NCI-H2081 treated with DMSO at 0.1 percent for 48 hours (cell line): ENCODE measurements around the gene CAPS.
"Not testable (repeated sequence)": the region's sequence is repeated elsewhere in the genome, so short reads cannot be mapped to it uniquely, and the experiment has no call there.

Source experiments
- DNase-seq: peaks from one replicate; lab custom pipeline; 2025; lab: John Stamatoyannopoulos, UW

CAPS gene

GRCh38 chr19:5913739-5914357 lies at the start of gene CAPS:
TSS of gene CAPS (plus strand) at chr19:5914254. CDS start at chr19:5914407, 153 bp downstream.
- no peak for DNase-seq

- no peak for DNase-seq
Observed at GRCh38 chr19:5864725-5865486, 49.1 kb upstream of the CAPS start.

DNA sequence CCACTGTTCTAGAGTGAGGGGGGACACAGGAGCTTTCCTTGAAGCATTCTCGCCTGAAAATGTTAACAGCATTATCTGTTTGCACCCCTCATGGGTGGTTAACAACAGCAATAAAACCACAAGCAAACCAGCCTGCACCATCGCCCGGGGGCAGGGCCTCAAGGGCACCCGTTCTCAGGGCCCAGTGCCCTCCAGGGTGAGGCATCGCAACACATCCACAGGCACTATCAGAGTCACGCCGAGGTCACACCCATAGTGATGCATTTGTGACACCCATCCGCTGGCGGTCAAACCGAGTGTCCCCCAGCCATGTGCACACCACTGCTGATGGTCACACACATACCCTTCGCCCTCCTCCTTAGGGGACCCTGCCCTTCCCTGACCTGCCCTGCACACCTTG lies 48.3 kb upstream of the CAPS start:
- no peak for DNase-seq

- DNase-seq, result no peak
Observed at GRCh38 chr19:5867201-5868136, 46.6 kb upstream of the CAPS start.

GRCh38 chr19:5870986-5871394 lies 43.1 kb upstream of the CAPS start:
- DNase-seq, result no peak

GRCh38 chr19:5873617-5874199 lies 40.3 kb upstream of the CAPS start:
- no peak for DNase-seq

DNA sequence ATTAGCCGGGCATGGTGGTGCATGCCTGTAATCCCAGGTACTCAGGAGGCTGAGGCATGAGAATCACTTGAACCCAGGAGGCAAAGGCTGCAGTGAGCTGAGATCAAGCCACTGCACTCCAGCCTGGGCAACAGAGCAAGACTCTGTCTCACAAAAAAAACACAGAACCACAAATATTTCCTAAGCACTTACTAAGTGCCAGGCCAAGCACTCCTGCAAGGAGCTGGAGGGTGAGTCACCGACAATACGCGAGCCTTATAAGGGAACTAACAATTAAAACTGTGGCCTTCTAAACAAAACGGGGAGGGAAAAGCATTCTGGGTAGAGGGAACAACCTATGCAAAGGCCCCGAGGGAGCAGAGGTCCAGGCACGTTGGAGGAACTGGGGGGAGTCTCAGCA lies 39.6 kb upstream of the CAPS start:
- DNase-seq, result not testable (repeated sequence)

- no peak for DNase-seq
Observed at GRCh38 chr19:5877427-5877826, 36.6 kb upstream of the CAPS start.

- no peak for DNase-seq
Observed at GRCh38 chr19:5877882-5878281, 36.2 kb upstream of the CAPS start.

GRCh38 chr19:5880196-5880595 lies 33.9 kb upstream of the CAPS start:
- DNase-seq, result no peak

DNA sequence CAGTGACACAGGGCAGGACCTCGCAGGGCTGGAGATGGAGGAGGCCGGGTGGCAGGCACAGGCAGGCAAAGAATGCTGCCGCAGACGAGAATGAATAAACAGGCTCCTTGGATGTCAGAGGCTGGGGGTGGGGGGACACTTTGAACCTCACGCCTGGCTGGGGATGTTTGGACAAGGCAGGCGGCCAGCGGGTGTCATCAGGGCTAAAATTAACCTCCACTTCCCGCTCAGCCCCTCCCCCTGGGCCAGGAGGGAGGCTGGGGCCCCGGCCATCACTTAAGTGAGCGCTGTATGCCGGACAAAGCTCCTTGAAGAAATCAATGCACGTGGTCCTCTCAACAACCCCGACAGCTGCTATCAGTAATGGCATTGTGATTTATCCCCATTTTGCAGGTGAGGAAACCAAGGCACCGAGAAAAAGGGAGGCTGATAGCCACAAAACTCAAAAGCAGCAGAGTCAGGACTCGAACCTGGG lies 33.4 kb upstream of the CAPS start:
- DNase-seq, result no peak

GRCh38 chr19:5881543-5882299 lies 32.3 kb upstream of the CAPS start:
- DNase-seq, result no peak

DNA sequence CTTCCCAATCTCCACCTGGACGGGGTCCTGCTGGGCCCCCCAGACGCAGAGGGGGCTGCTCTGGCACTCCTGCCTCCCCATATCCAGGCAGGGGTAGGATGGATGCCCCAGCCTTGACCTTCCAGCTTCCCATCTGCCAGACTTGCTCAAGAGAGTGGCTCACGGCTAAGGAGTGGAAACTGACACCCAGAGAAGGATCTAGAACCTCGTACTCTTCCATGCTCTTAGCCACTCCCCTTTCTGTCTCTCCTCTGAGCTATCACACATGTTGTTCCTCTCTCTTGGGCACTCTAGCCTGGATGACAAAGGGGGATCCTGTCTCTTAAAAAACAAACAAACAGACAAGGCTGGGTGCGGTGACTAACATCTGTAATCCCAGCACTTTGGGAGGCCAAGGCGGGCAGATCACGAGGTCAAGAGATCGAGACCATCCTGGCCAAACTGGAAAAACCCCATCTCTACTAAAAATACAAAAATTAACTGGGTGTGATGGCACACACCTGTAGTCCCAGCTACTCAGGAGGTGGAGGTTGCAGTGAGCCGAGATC lies 31.6 kb upstream of the CAPS start:
- no peak for DNase-seq

GRCh38 chr19:5883157-5883873 lies 30.7 kb upstream of the CAPS start:
- DNase-seq, result not testable (repeated sequence)

- not testable (repeated sequence) for DNase-seq
Observed at GRCh38 chr19:5884065-5884811, 29.8 kb upstream of the CAPS start.

GRCh38 chr19:5889288-5889971 lies 24.6 kb upstream of the CAPS start:
- no peak for DNase-seq

- DNase-seq, result no peak
Observed at GRCh38 chr19:5890099-5890498, 24.0 kb upstream of the CAPS start.

GRCh38 chr19:5891572-5891937 lies 22.5 kb upstream of the CAPS start:
- no peak for DNase-seq
